Peyer's patch (tissue), 4 donors: ENCODE results near the gene LGALS9C. TPM values are rescaled to one million over a fixed set of nuclear protein-coding genes. Genes with fewer than 3 reads are reported as not detected.
"Not testable (repeated sequence)": the region's sequence is repeated elsewhere in the genome, so short reads cannot be mapped to it uniquely, and the experiment has no call there.

Source experiments
- DNase-seq, 3 donors: peaks; one replicate each; pipeline ENCODE4 v3.0.0-alpha.2; 2017 to 2019
- H3K27ac ChIP-seq, 4 donors: fragments of 200-600 bp; sonication (generic); one replicate each; pipeline ENCODE4 v1.5.1; 2016 to 2019
- H3K27me3 ChIP-seq, 2 donors: fragments of 200-600 bp; sonication (generic); one replicate each; pipeline ENCODE4 v1.5.1; 2019
- H3K36me3 ChIP-seq, 3 donors: fragments of 200-600 bp; sonication (generic); one replicate each; pipeline ENCODE4 v1.5.1; 2016 to 2019
- H3K4me1 ChIP-seq, 4 donors: fragments of 200-600 bp; sonication (generic); one replicate each; pipeline ENCODE4 v1.5.1; 2016 to 2019
- H3K4me3 ChIP-seq, 4 donors: fragments of 200-600 bp; sonication (generic); 1 replicate in 3 of 4; 2 replicates in 1 of 4; pipeline ENCODE4 v1.5.1; 2016 to 2019; ENCODE audit warnings: mild to moderate bottlenecking in 1 of 4
- H3K9me3 ChIP-seq, 4 donors: fragments of 200-600 bp; sonication (generic); one replicate each; pipeline ENCODE4 v1.5.1; 2016 to 2019; ENCODE audit warnings: mild to moderate bottlenecking in 1 of 4
- total RNA-seq, 4 donors: library from RNA; depleted of rRNA; stranded (reverse); fragments of >200 nt; gene quantifications; one replicate each; pipeline ENCODE4 v1.1.0, GENCODE V29; 2016
- TF ChIP-seq, protein P1 (sequence below), 6 experiments: fragments of 450-650 bp in 4 of 6; fragments of 200-600 bp in 2 of 6; sonication (generic) in 1 of 6; IDR thresholded peaks; one replicate each; pipeline ENCODE4 v1.5.1; 2017 to 2019; ENCODE audit warnings: antibody characterized with exemption in 6 of 6, mild to moderate bottlenecking in 3 of 6, moderate library complexity in 1 of 6

Gene LGALS9C
- total RNA-seq, 4 donors from 2014 or later = 15.3 to 47.3 (median 19.7) TPM

DNA sequence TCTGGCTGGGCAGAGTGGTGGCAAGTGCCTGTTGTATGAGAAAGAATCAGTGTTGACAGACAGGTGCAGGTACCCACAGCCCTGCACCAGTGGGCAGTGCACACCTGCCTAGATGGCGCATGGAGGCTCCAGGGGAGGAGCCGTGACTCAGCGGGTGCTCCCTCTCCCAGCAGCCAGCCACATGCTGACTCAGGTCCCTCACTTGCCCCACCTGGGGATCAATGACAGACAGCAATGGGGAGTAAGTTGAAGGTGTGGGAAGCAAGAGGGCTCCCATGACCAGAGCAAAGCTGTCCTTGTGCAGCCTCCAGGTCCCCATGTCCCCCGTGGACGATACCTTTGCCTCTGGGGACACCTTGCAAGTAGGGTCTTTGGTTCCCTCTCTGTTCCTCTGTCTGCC is 24.6 kb upstream of the LGALS9C start:
- H3K36me3 ChIP-seq, H3K27me3 ChIP-seq, H3K4me3 ChIP-seq, H3K4me1 ChIP-seq, H3K9me3 ChIP-seq, H3K27ac ChIP-seq: not testable (repeated sequence)
- DNase-seq = peak in 2 of 3 donors; percentile 53 to 77
- TF ChIP-seq, protein P1, sequence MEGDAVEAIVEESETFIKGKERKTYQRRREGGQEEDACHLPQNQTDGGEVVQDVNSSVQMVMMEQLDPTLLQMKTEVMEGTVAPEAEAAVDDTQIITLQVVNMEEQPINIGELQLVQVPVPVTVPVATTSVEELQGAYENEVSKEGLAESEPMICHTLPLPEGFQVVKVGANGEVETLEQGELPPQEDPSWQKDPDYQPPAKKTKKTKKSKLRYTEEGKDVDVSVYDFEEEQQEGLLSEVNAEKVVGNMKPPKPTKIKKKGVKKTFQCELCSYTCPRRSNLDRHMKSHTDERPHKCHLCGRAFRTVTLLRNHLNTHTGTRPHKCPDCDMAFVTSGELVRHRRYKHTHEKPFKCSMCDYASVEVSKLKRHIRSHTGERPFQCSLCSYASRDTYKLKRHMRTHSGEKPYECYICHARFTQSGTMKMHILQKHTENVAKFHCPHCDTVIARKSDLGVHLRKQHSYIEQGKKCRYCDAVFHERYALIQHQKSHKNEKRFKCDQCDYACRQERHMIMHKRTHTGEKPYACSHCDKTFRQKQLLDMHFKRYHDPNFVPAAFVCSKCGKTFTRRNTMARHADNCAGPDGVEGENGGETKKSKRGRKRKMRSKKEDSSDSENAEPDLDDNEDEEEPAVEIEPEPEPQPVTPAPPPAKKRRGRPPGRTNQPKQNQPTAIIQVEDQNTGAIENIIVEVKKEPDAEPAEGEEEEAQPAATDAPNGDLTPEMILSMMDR (IDR thresholded peaks at IDR 0.05) = peak in 1 of 6 experiments; percentile 33

- H3K4me3 ChIP-seq, DNase-seq, H3K36me3 ChIP-seq, H3K27me3 ChIP-seq, H3K9me3 ChIP-seq, H3K27ac ChIP-seq, H3K4me1 ChIP-seq: not testable (repeated sequence)
Observed at GRCh38 chr17:18459035-18459434, 17.6 kb upstream of the LGALS9C start.

DNA sequence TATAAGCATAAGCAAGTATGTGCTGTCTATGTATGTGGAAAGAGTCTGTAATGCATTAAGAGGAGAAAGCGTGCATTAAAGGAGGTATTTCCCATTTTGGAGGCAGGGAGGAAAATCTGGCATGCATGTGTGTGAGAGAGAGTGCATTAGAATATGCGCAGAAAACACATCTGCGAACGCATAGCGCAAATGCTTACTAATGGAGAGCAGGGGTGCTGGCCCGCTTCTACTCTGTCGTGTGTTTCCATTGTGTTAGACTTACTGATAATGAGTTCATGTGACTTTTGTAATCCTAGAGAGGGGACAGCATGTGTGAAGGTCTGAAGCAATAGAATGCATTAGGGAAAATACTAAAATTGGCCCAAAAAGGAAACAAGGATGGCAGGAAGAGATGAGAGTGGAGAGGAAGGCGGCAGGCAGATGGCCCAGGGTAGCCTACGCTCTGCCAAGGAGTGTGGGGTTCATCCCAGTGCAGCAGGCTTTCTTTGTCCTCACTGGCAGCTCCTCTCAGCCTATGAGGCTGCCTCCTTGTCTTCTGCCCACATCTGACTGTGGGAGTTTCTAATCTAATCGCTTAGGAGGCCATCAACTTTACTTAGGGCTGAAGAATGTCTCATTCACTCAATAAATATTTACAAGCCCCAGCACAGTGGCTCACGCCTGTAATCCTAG is 12.6 kb upstream of the LGALS9C start:
- not testable (repeated sequence) for H3K9me3 ChIP-seq, H3K27me3 ChIP-seq, DNase-seq, H3K4me1 ChIP-seq, H3K36me3 ChIP-seq, H3K4me3 ChIP-seq, H3K27ac ChIP-seq

GRCh38 chr17:18466250-18466983 is 10.2 kb upstream of the LGALS9C start:
- not testable (repeated sequence) for H3K4me1 ChIP-seq, H3K27ac ChIP-seq, DNase-seq, H3K9me3 ChIP-seq, H3K36me3 ChIP-seq, H3K27me3 ChIP-seq, H3K4me3 ChIP-seq

GRCh38 chr17:18467001-18467400 is 9.6 kb upstream of the LGALS9C start:
- not testable (repeated sequence) for H3K36me3 ChIP-seq, H3K27me3 ChIP-seq, DNase-seq, H3K4me1 ChIP-seq, H3K9me3 ChIP-seq, H3K27ac ChIP-seq, H3K4me3 ChIP-seq

GRCh38 chr17:18468472-18469171 is 8.0 kb upstream of the LGALS9C start:
- H3K9me3 ChIP-seq, H3K36me3 ChIP-seq, H3K4me3 ChIP-seq, H3K27ac ChIP-seq, DNase-seq, H3K27me3 ChIP-seq, H3K4me1 ChIP-seq: not testable (repeated sequence)

DNA sequence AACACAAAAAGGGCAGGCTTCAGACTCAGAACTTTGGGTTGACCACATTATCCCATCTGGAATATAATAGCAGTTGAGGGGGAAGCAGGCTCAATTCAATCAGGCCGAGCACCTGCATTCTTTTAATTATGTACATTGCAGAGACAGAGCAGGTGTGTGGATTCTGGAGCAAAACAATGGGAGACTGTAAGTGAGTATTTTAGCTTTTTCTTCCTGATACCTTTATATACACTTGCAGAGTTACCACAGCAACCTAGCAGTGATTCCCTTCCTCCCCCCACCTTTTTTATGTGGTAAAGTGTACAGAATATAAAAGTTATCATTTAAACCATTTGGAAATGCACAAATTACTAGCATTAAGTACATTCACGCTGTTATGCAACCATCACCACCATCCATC is 6.8 kb upstream of the LGALS9C start:
- not testable (repeated sequence) for H3K4me1 ChIP-seq

GRCh38 chr17:18470345-18470930 is 6.2 kb upstream of the LGALS9C start:
- not testable (repeated sequence) for H3K27ac ChIP-seq, H3K36me3 ChIP-seq, H3K27me3 ChIP-seq, H3K4me1 ChIP-seq, H3K9me3 ChIP-seq, DNase-seq, H3K4me3 ChIP-seq

More for the DNA sequence above, 6.8 kb upstream of the LGALS9C start:
- not testable (repeated sequence) for H3K9me3 ChIP-seq, H3K36me3 ChIP-seq, H3K4me3 ChIP-seq, DNase-seq, H3K27ac ChIP-seq, H3K27me3 ChIP-seq

DNA sequence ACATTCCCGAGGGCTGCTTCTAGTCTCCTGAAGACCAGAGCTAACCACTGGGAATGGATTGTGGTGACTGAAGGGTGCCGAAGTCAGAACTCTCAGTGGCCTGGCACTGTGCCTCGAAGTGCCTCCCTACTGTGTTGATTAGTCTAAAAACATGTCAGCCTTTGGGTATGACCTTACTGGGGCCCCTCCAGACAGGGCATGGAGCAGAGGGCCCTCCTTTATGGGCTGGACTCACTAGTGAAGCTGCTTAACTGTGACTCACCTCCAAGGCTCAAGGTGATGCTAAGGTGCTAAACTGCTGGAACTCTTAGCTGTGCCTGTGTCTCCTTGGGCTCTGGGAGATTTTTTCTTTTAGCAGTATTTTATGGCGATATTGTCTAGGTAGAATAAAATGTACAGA is 2.6 kb upstream of the LGALS9C start:
- not testable (repeated sequence) for DNase-seq, H3K4me1 ChIP-seq, H3K27ac ChIP-seq, H3K27me3 ChIP-seq, H3K4me3 ChIP-seq, H3K36me3 ChIP-seq, H3K9me3 ChIP-seq

GRCh38 chr17:18474754-18475153 is 1.8 kb upstream of the LGALS9C start:
- not testable (repeated sequence) for H3K27me3 ChIP-seq, DNase-seq, H3K36me3 ChIP-seq, H3K9me3 ChIP-seq, H3K4me1 ChIP-seq, H3K4me3 ChIP-seq, H3K27ac ChIP-seq

DNA sequence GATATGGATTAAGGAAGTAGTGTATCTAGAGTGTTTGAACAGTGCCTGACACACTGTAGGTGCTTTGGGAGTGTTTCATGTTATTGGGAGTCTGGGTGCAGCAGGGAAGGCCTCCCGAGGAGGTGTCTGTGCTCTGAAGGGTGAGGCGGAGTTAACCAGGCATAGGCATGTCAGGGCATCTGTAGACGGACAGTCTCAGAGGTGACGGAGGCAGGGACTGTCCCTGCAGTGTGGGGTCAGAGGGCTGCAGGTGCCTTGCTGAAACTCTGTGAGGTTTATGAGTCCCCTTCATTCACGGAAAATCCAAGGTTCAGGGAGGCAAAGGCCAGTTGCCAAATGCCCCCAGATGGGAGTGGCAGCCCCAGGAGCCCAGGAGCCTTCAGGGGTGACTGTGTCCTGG is 778 bp downstream of the LGALS9C start:
- peak overlapping the region in 1 of 4 donors; percentile 85 for H3K27ac ChIP-seq
- H3K4me3 ChIP-seq = peak overlapping the region in 1 of 4 donors; percentile 21

DNA sequence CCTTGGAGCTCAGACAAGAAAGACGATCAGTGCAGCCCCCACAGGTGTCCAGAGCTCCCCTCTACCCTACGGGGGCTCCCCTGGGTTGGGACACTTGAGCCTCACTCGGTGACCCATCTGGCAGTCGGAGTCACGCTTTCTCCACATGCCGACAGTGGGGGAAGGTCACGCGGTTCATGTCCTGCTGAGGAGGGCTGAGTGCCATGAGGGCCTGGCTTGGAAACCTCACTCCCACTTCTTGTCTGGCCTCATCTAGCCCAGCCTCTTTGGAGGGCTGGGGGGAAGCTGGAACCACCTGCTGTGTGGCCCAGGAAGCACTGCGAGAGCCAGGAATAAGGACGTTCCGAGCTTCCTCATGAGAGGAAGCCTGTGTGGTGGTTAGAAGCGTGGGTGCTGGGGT is 1.8 kb downstream of the LGALS9C start:
- DNase-seq, H3K9me3 ChIP-seq, H3K27me3 ChIP-seq, H3K36me3 ChIP-seq, H3K27ac ChIP-seq, H3K4me3 ChIP-seq, H3K4me1 ChIP-seq: not testable (repeated sequence)

More for the DNA sequence above, 778 bp downstream of the LGALS9C start:
- H3K9me3 ChIP-seq, H3K4me1 ChIP-seq, H3K36me3 ChIP-seq, DNase-seq, H3K27me3 ChIP-seq: not testable (repeated sequence)

DNA sequence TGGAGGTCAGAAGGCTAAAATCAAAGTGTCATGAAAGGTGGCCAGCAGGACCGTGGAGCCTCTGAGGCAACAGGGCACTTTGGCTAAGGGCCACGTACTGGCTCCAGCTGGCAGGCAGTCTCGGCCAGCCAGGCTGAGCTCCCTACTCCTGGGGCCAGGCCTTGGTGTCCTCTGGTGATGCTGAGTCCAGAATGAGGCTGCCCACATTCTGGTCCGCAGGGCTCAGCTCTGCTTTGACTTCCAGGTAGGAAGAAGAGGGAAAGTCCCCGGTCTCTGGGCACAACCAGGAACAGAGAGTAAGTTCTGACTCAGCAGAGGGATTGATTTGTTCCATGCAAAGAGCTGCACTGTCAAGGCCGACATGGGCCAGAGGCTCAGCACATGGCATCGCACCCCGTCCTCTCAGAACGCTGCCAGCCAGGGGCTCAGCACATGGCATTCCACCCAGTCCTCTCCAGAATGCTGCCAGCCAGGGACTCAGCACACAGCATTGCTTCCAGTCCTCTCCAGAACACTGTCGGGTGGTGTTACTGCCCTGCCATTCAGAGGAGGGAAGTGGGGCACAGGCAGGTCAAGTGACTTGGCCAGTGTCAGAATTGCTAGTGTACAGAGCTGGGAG is 2.5 kb downstream of the LGALS9C start:
- not testable (repeated sequence) for H3K4me1 ChIP-seq, H3K36me3 ChIP-seq, H3K9me3 ChIP-seq, H3K4me3 ChIP-seq, H3K27me3 ChIP-seq
- DNase-seq = peak in 1 of 3 donors; percentile 58
- peak overlapping the region in 1 of 4 donors; percentile 30 for H3K27ac ChIP-seq
